Measurements from ENCODE around the gene FARP1.
"Not testable (repeated sequence)": the region's sequence is repeated elsewhere in the genome, so short reads cannot be mapped to it uniquely, and the experiment has no call there.

FARP1 gene

GRCh38 chr13:98403076-98403475 is 260.2 kb downstream of the FARP1 start:
- no peak for DNase-seq (ENCODE audit: low spot score)

GRCh38 chr13:98405107-98405571 is 262.2 kb downstream of the FARP1 start:
- no peak for DNase-seq (ENCODE audit: low spot score)

- no peak for DNase-seq (ENCODE audit: low spot score)
Observed at GRCh38 chr13:98405690-98406344, 262.9 kb downstream of the FARP1 start.

GRCh38 chr13:98406427-98406826 is 263.5 kb downstream of the FARP1 start:
- no peak for DNase-seq (ENCODE audit: low spot score)

GRCh38 chr13:98406971-98407370 is 264.1 kb downstream of the FARP1 start:
- no peak for DNase-seq (ENCODE audit: low spot score)

- DNase-seq (ENCODE audit: low spot score): no peak
Observed at GRCh38 chr13:98407575-98407974, 264.7 kb downstream of the FARP1 start.

- DNase-seq (ENCODE audit: low spot score): no peak
Observed at GRCh38 chr13:98409281-98409680, 266.4 kb downstream of the FARP1 start.

GRCh38 chr13:98410612-98411011 is 267.7 kb downstream of the FARP1 start:
- no peak for DNase-seq (ENCODE audit: low spot score)

- DNase-seq (ENCODE audit: low spot score): no peak
Observed at GRCh38 chr13:98411013-98411412, 268.1 kb downstream of the FARP1 start.

GRCh38 chr13:98411617-98412265 is 268.8 kb downstream of the FARP1 start:
- no peak for DNase-seq (ENCODE audit: low spot score)

- not testable (repeated sequence) for DNase-seq (ENCODE audit: low spot score)
Observed at GRCh38 chr13:98413278-98413677, 270.4 kb downstream of the FARP1 start.

GRCh38 chr13:98413796-98414195 is 270.9 kb downstream of the FARP1 start:
- no peak for DNase-seq (ENCODE audit: low spot score)

- no peak for DNase-seq (ENCODE audit: low spot score)
Observed at GRCh38 chr13:98415326-98416070, 272.6 kb downstream of the FARP1 start.

GRCh38 chr13:98416408-98416807 is 273.5 kb downstream of the FARP1 start:
- DNase-seq (ENCODE audit: low spot score): no peak

GRCh38 chr13:98419786-98420553 is 277.1 kb downstream of the FARP1 start:
- DNase-seq (ENCODE audit: low spot score): no peak

GRCh38 chr13:98420554-98421175 is 277.8 kb downstream of the FARP1 start:
- no peak for DNase-seq (ENCODE audit: low spot score)

GRCh38 chr13:98422046-98422445 is 279.2 kb downstream of the FARP1 start:
- no peak for DNase-seq (ENCODE audit: low spot score)

GRCh38 chr13:98423417-98423816 is 280.5 kb downstream of the FARP1 start:
- no peak for DNase-seq (ENCODE audit: low spot score)

- DNase-seq (ENCODE audit: low spot score): no peak
Observed at GRCh38 chr13:98427331-98427995, 284.6 kb downstream of the FARP1 start.

- no peak for DNase-seq (ENCODE audit: low spot score)
Observed at GRCh38 chr13:98428256-98428966, 285.5 kb downstream of the FARP1 start.

- no peak for DNase-seq (ENCODE audit: low spot score)
Observed at GRCh38 chr13:98429081-98429480, 286.2 kb downstream of the FARP1 start.
